ENCODE data around the gene SULT1A1. TPM values are rescaled to one million over a fixed set of nuclear protein-coding genes. Genes with fewer than 3 reads are reported as not detected.
"Not testable (repeated sequence)": the region's sequence is repeated elsewhere in the genome, so short reads cannot be mapped to it uniquely, and the experiment has no call there.

The SULT1A1 gene
- total RNA-seq, result 10 to 100 TPM in 1 of 2 experiments, 1 to 10 TPM in 1; 8.7 to 10.0 TPM

DNA sequence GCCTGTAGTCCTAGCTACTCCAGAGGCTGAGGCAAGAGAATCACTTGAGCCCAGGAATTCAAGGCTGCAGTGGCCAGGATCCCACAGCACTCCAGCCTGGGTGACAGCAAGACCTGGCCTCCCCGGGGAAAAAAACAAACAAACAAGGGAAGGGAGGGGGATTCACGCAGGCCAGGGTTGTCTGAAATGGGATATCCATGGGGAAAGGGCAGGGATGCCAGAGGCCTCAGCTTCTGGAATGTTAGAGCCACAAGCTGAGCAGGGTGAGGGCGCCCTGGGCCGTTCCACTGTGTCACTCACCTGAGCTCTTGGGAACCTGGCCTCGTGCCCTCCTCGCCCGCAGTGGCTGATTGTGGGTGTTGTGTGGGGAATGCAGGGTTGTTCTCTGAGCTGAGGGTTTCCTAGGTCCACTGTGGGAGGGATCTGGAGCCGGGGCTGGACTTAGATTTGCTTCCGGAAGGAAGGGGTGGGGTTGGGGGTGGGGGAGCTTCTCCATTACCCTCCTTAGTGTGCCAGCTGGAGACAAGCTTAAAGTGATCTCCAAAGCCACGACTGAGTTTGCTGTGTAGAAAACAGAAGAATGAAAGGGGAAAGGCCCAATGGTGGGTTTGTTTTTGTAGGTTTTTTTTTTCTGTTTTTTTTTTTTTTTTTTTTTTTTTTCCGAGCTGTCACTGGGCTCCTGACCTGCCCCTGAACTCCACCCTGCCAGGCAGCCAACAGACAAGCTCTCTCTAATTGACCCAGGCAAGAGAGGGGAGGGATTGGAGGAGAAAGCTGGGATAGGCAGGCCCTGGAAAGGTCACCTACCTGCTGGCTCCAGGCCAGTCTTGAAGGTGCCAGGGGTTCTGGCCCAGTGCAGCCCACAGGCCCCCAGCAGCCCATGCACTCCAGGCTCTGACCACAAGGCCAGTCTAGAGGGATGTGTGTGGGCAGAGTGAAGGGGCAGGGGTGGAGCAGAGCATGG is at the start of gene SULT1A1:
TSS of gene SULT1A1 (minus strand) at position 414 of the 964 bp plus-strand sequence. CDS start 1,189 bp downstream, outside the sequence.
- POLR2A ChIA-PET, result interaction anchor here (0.6 kb wide), 1 partner anchor 54 kb away, joined by 5 read pairs; no protein-coding TSS in a partner anchor
- CTCF ChIA-PET, result interaction anchor here (0.6 kb wide), 1 partner anchor 1945 kb away, joined by 6 read pairs; no protein-coding TSS in a partner anchor

DNA sequence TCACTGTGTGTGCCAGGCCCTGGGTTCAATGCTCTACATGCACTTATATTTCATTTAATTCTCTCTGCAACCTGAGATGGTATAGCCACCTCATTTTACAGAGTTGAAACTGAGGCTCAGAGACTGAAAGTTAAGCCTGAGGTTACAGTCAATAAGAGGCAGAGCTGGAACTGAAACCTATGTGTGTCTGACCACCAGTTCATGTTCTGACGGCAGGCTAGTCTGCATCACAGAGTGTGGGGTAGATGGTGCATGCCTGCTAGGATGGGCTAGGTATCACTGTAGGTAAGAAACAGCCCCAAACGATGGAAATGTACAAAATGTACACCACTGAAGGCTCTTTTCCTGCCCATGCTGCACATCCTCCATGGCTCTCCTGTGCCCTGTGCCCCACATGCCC is 30.1 kb upstream of the SULT1A1 start:
- CTCF ChIA-PET, POLR2A ChIA-PET: not testable (repeated sequence)

DNA sequence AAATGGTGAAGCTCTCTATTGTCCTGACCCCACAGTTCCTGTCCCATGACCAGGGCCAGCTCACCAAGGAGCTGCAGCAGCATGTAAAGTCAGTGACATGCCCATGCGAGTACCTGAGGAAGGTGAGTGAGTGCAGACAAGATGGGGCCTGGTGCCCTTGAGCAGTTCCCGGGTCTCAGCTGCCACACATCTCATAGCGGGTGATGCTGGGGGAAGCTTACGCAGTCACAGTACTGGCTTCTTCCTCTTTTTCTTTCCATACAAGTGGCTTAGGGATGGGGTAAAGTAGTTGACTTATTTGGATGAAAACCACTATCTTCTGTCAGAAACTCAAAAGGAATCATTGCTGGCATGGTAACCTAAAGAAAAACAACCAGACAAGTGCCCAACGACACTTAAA is 28.5 kb upstream of the SULT1A1 start:
- CTCF ChIA-PET, POLR2A ChIA-PET: not testable (repeated sequence)

DNA sequence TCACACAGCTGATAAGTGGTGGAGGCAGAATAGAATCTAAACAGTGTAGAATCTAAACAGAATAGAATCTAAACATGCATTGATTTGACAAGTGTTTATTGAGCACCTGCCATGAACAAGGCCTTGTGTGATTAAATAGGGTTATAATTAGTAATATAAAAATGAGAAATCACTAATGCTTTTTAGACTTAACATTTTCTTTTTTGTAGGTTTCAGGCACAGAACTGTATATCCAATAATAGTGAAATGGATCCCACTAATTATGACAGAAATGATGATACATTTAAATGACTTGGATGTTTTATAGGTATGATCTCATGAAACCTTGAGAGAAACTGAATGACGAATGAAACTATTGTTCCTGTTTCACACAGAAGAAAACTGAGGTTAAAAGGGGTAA is 27.9 kb upstream of the SULT1A1 start, which contains the start of gene NPIPB8:
TSS of gene NPIPB8 (plus strand) at position 301 of the 400 bp plus-strand sequence. CDS start 296 bp downstream, outside the sequence.
- POLR2A ChIA-PET, CTCF ChIA-PET: not testable (repeated sequence)

DNA sequence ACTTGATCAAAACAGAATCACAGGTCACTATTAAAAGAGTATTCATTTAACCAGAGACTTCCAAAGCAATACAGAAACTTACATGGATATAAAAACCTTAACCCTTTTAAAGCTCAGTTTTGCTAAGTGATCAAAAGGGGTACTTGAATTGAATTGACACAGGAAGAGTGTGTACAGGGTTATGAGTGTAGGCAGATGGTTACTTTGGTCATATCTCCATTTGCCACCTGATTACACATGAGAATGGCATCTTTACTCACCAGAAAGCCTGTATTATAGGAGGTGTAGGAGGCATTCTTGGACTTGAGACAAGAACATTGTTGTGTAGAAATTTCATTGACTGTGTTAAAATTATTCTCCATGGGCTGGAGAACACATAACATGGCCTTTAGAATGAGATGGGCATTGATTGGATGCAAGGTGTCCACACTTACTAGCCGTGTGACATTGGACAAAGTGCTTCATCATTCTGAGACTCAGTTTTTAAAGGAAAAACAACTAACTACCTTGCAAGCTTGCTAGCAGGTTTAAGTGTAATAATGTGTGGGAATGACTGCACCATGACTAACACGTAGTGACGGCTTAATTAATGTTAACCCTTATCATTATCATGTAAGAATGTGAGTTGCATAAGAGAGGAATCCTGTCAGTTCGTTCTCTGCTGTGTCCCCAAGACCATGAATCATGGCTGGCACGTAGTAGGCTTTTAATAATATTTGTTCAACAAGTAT is 26.4 kb upstream of the SULT1A1 start:
- CTCF ChIA-PET, POLR2A ChIA-PET: not testable (repeated sequence)

DNA sequence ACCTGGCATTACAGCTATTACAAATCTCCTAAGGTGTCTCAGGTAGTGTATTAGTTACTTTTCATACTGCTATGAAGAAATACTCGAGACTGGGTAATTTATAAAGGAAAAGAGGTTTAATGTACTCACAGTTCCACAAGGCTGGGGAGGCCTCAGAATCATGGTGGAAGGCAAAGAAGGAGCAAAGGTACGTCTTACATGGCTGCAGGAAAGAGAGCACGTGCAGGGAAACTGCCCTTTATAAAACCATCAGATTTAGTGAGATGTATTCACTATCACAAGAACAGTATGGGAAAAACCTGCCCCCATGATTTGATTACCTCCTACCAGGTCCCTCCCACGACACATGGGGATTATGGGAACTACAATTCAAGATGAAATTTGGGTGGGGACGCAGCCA is 21.1 kb upstream of the SULT1A1 start:
- CTCF ChIA-PET, POLR2A ChIA-PET: not testable (repeated sequence)

DNA sequence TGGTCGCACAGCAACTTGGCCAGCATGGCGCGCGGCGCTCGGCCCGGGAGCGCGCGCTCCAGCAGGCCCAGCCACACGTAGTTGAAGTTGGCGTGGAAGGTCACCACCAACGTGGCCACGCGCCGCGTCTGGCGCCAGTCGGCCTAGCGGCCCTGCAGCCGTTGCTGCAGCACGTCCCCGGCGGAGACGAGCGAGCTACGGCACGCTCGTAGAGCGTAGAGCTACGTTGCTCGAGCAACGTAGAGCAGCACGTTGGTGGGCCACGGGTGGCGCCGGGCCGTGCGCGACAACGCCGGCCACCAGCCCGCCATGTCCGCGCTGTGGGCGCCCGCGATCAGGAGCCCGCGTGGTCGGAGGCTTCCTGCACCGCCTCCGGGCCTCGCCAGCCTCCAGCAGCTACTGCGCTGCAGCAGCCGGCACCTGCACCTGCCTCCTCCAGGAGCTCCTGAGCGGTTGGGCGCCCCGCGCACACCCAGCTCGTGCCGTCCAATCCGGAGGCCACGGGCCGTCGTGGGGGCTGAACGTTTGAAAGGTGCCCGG is 13.4 kb upstream of the SULT1A1 start:
- POLR2A ChIA-PET, result interaction anchor here (1.2 kb wide), 1 partner anchor 68 kb away, joined by 5 read pairs; no protein-coding TSS in a partner anchor
- CTCF ChIA-PET, result no interaction called here

- CTCF ChIA-PET, result not testable (repeated sequence)
- POLR2A ChIA-PET, result interaction anchor here (1.2 kb wide), 1 partner anchor 67 kb away, joined by 5 read pairs; no protein-coding TSS in a partner anchor
Measured at GRCh38 chr16:28622532-28623171, 12.8 kb upstream of the SULT1A1 start.

DNA sequence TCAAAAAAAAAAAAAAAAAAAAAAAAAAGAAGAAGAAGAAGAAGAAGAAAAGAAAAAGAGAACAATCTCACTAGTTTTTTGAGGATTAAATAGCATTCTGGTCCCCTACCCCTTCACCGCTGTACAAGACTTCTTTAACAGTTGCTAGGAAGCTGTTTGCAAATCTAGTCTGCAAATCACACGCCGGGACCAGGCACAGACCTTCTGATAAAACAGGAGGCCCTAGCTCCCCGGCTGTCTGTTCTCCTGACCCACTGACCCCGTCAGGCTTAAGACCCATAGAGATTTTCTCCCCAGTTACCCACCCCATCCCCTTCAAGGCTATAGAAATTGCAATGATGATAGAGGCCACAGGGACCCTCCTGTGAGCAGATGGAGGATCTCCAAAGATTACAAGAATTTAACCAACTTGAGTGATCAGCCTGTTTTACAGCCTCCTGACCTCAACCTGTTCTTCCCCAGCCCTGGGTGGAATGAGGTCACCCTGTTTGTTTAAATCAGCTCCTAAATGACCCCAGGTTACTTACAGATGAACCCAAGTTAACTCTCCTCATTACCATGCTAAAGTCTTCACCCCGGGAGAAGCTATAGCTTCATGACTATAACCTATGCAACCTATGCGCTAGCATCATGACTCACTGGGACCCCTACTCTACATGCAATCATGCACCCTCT is 11.8 kb upstream of the SULT1A1 start:
- POLR2A ChIA-PET, result no interaction called here

GRCh38 chr16:28620316-28620715 is 10.5 kb upstream of the SULT1A1 start:
- POLR2A ChIA-PET, CTCF ChIA-PET: not testable (repeated sequence)

More for the DNA sequence above, 11.8 kb upstream of the SULT1A1 start:
- CTCF ChIA-PET, result no interaction called here

- POLR2A ChIA-PET, result no interaction called here
- CTCF ChIA-PET, result no interaction called here
Measured at GRCh38 chr16:28617874-28618273, 8.0 kb upstream of the SULT1A1 start.

GRCh38 chr16:28616636-28617035 is 6.8 kb upstream of the SULT1A1 start:
- CTCF ChIA-PET, result no interaction called here

DNA sequence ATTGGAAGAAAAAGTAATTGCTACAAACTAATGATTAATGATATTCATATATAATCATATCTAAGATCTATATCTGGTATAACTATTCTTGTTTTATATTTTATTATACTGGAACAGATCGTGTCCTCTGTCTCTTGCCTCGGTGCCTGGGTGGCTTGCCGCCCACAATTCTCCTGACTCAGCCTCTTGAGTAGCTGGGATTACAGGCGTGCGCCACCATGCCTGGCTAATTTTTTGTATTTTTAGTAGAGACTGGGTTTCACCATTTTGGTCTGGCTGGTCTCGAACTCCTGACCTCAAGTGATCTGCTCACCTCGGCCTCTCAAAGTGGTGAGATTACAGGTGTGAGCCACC is 6.4 kb upstream of the SULT1A1 start:
- POLR2A ChIA-PET, CTCF ChIA-PET: not testable (repeated sequence)

More at GRCh38 chr16:28616636-28617035, 6.8 kb upstream of the SULT1A1 start:
- POLR2A ChIA-PET, result interaction anchor here (0.6 kb wide), 1 partner anchor 133 kb away, joined by 4 read pairs; no protein-coding TSS in a partner anchor

GRCh38 chr16:28615486-28616223 is 5.8 kb upstream of the SULT1A1 start:
- CTCF ChIA-PET, POLR2A ChIA-PET: not testable (repeated sequence)

DNA sequence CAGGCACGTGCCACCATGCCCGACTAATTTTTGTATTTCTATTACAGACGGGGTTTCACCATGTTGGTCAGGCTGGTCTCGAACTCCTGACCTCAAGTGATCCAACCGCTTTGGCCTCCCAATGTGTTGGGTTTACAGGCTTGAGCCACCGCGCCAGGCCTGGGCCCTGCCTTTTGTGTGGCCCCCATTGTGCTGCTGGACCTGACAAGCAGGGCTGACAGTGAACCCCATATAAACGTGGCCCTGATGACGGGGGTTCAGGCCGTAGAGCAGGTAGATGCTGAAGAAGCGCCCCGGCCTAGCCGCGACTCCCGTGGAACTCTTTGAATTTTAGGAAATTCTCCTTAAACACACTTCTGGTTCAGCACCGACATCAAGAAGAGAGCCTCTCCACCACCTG is 4.7 kb upstream of the SULT1A1 start:
- POLR2A ChIA-PET, CTCF ChIA-PET: not testable (repeated sequence)

- CTCF ChIA-PET, POLR2A ChIA-PET: not testable (repeated sequence)
Measured at GRCh38 chr16:28613912-28614311, 4.1 kb upstream of the SULT1A1 start.

GRCh38 chr16:28612359-28613280 is 2.8 kb upstream of the SULT1A1 start:
- CTCF ChIA-PET, POLR2A ChIA-PET: not testable (repeated sequence)

Data from activated CD8-positive, alpha-beta memory T cell treated with anti-CD3 and anti-CD28 coated beads for 36 hours (primary cell).